ENCODE data around the gene TXNRD3. TPM values are rescaled to one million over a fixed set of nuclear protein-coding genes. Genes with fewer than 3 reads are reported as not detected.

Gene TXNRD3
- polyA plus RNA-seq, 2 of the 4 experiments (the other 2 are of a cell fraction), result 4.6 to 5.8 TPM

GRCh38 chr3:126636436-126636835, 18.5 kb downstream of the TXNRD3 start:
- Histone ChIP-seq H3K4me2 (no peak overlapping the region), H3K4me3 (no peak overlapping the region), H3K27ac (no peak overlapping the region), H3K4me1 (no peaks in the 10 kb centered on the region), H3K9me3 (no peaks in the 10 kb centered on the region)
- ChIA-PET POLR2A (no interaction called here), CTCF (no interaction called here)
- ATAC-seq (no peak), DNase-seq (ENCODE audit: low read depth in 1 of 2, low spot score in 1 of 2) (no peak), FAIRE-seq (no peak)
- WGBS (ENCODE audit: missing lambda C conversion rate), result 87% methylated on average over 2 of the region's 2 CpGs
- TF ChIP-seq EHMT2 (IDR thresholded peaks at IDR 0.05; ENCODE audit: low read depth) (no peak), ZNF302 (CRISPR knock-in tag; IDR thresholded peaks at IDR 0.05) (no peak), CBX8 (IDR thresholded peaks at IDR 0.05) (no peak), EP300 (IDR thresholded peaks at IDR 0.05) (no peak), HEYL (CRISPR knock-in tag; IDR thresholded peaks at IDR 0.05) (no peak), NFE2L2 (conservative IDR thresholded peaks at IDR 0.05; ENCODE audit: low read length) (no peak), CBX2 (IDR thresholded peaks at IDR 0.05; ENCODE audit: borderline replicate concordance, low read depth) (no peak), KDM1A (IDR thresholded peaks at IDR 0.05; ENCODE audit: low read depth) (no peak), RAD21 (conservative IDR thresholded peaks at IDR 0.05 in 1 of 2, IDR thresholded peaks at IDR 0.05 in 1 of 2) (no peak), HOXA7 (CRISPR knock-in tag; IDR thresholded peaks at IDR 0.05) (no peak), RCOR1 (IDR thresholded peaks at IDR 0.05; ENCODE audit: low read depth, low read length) (no peak), GATA3 (IDR thresholded peaks at IDR 0.05; ENCODE audit: borderline replicate concordance) (no peak), HOXB5 (CRISPR knock-in tag; IDR thresholded peaks at IDR 0.05) (no peak), POLR2AphosphoS2 (conservative IDR thresholded peaks at IDR 0.05; ENCODE audit: low read length) (no peak), JUN (IDR thresholded peaks at IDR 0.05) (no peak), POLR2A (IDR thresholded peaks at IDR 0.05; ENCODE audit: low read length) (no peak), ESRRA (IDR thresholded peaks at IDR 0.05; ENCODE audit: borderline replicate concordance, low read length) (no peak), HES2 (IDR thresholded peaks at IDR 0.05) (no peak), SREBF2 (IDR thresholded peaks at IDR 0.05) (no peak), TP53 (CRISPR knock-in tag; IDR thresholded peaks at IDR 0.05) (no peak)

DNA sequence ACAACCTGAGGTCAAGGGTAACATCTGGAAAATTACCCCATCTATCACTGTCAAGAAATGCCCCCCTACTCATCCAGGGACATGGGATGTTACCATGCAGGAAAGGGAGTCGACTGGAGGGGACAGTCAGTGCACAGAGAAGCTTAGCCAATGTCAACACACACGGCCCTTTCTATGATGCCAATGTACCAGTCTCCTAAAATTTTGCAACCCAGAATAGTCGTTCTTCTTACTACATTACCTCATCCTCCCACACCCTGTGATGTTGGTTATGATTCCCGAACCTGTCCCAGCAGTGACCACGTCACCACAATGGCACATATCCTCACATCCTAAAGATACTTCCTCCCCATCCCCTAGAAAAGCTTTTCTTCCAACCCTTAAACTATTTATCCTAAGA, 20.1 kb downstream of the TXNRD3 start:
- TF ChIP-seq EHMT2 (IDR thresholded peaks at IDR 0.05; ENCODE audit: low read depth), result no peak
- no peak for TF ChIP-seq RARB (CRISPR knock-in tag; IDR thresholded peaks at IDR 0.05)
- TF ChIP-seq, protein P1, sequence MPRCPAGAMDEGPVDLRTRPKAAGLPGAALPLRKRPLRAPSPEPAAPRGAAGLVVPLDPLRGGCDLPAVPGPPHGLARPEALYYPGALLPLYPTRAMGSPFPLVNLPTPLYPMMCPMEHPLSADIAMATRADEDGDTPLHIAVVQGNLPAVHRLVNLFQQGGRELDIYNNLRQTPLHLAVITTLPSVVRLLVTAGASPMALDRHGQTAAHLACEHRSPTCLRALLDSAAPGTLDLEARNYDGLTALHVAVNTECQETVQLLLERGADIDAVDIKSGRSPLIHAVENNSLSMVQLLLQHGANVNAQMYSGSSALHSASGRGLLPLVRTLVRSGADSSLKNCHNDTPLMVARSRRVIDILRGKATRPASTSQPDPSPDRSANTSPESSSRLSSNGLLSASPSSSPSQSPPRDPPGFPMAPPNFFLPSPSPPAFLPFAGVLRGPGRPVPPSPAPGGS (IDR thresholded peaks at IDR 0.05), result no peak
- TF ChIP-seq SMC3 (IDR thresholded peaks at IDR 0.05), result no peak
- no peak for TF ChIP-seq NPAS2 (CRISPR knock-in tag; IDR thresholded peaks at IDR 0.05; ENCODE audit: borderline replicate concordance)
- no peak for TF ChIP-seq HOXB5 (CRISPR knock-in tag; IDR thresholded peaks at IDR 0.05)
- TF ChIP-seq NFE2L2 (conservative IDR thresholded peaks at IDR 0.05; ENCODE audit: low read length), result no peak
- no peak for TF ChIP-seq RNF2 (IDR thresholded peaks at IDR 0.05; ENCODE audit: borderline replicate concordance, low read depth)
- TF ChIP-seq, protein P2, sequence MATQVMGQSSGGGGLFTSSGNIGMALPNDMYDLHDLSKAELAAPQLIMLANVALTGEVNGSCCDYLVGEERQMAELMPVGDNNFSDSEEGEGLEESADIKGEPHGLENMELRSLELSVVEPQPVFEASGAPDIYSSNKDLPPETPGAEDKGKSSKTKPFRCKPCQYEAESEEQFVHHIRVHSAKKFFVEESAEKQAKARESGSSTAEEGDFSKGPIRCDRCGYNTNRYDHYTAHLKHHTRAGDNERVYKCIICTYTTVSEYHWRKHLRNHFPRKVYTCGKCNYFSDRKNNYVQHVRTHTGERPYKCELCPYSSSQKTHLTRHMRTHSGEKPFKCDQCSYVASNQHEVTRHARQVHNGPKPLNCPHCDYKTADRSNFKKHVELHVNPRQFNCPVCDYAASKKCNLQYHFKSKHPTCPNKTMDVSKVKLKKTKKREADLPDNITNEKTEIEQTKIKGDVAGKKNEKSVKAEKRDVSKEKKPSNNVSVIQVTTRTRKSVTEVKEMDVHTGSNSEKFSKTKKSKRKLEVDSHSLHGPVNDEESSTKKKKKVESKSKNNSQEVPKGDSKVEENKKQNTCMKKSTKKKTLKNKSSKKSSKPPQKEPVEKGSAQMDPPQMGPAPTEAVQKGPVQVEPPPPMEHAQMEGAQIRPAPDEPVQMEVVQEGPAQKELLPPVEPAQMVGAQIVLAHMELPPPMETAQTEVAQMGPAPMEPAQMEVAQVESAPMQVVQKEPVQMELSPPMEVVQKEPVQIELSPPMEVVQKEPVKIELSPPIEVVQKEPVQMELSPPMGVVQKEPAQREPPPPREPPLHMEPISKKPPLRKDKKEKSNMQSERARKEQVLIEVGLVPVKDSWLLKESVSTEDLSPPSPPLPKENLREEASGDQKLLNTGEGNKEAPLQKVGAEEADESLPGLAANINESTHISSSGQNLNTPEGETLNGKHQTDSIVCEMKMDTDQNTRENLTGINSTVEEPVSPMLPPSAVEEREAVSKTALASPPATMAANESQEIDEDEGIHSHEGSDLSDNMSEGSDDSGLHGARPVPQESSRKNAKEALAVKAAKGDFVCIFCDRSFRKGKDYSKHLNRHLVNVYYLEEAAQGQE (IDR thresholded peaks at IDR 0.05), result no peak
- TF ChIP-seq ESRRA (IDR thresholded peaks at IDR 0.05; ENCODE audit: borderline replicate concordance, low read length), result no peak
- no peak for FAIRE-seq
- POLR2A ChIA-PET, result no interaction called here
- no peaks in the 10 kb centered on the region for H3K9me3 ChIP-seq
- no peak for ATAC-seq
- H3K27ac ChIP-seq, result no peak overlapping the region
- no peak overlapping the region for H3K4me2 ChIP-seq
- no peaks in the 10 kb centered on the region for H3K4me1 ChIP-seq
- CTCF ChIA-PET, result interaction anchor here (0.9 to 1.4 kb wide), 2 partner anchors 20 to 45 kb away, joined by 3 to 4 read pairs; partner anchors contain the start of gene TXNRD3
- no peak overlapping the region for H3K4me3 ChIP-seq
- 90% methylated on average over 5 of the region's 5 CpGs for WGBS (ENCODE audit: missing lambda C conversion rate)
- no peak for DNase-seq (ENCODE audit: low read depth in 1 of 2, low spot score in 1 of 2)
